Measurements from ENCODE around the gene ANTXR1. TPM values are rescaled to one million over a fixed set of nuclear protein-coding genes. Genes with fewer than 3 reads are reported as not detected.

ANTXR1 gene
- total and polyA plus RNA-seq, 2 donors (not counting 3 experiments of a cell fraction or from before 2014, with no cell fraction given): 4.2 to 17.3 TPM

GRCh38 chr2:69113627-69114026, 100.6 kb downstream of the ANTXR1 start:
- dilution Hi-C loops (cut with MboI; ENCODE audit: extremely low pct_ligation_motif_present, low sequenced_read_pairs) (no loop called here), intact Hi-C loops (cut with micrococcal nuclease) (no loop called here)
- H3K9me3 ChIP-seq (replicated peaks; ENCODE audit: control insufficient read depth, insufficient read depth, low read length): no peaks in the 10 kb centered on the region
- H3K79me2 ChIP-seq (ENCODE audit: control insufficient read depth, insufficient read depth, low read length): no peaks in the 10 kb centered on the region
- ChIA-PET CTCF (interaction anchor here (1.4 to 1.6 kb wide), 2 partner anchors 14 to 193 kb away, joined by 3 read pairs; no protein-coding TSS in a partner anchor), POLR2A (no interaction called here)
- no peaks in the 10 kb centered on the region for H3K27me3 ChIP-seq (ENCODE audit: control insufficient read depth in 2 of 2, insufficient read depth in 2 of 2, low read length in 2 of 2)
- FAIRE-seq: no peak
- no peak overlapping the region for H3K4me3 ChIP-seq (replicated peaks in 1 of 3; ENCODE audit: insufficient read depth in 1 of 3, low read depth in 1 of 3, low read length in 3 of 3)
- no TSS peak for BruUV-seq (replicated peaks)
- no peak overlapping the region for H2AFZ ChIP-seq (ENCODE audit: low read depth, low read length)
- no peaks in the 10 kb centered on the region for H3K4me1 ChIP-seq (ENCODE audit: control insufficient read depth, extremely low read depth, insufficient read depth, low read length)
- no peaks in the 10 kb centered on the region for H4K20me1 ChIP-seq (replicated peaks; ENCODE audit: control insufficient read depth, extremely low read depth, insufficient read depth, low read length)
- no peak for DNase-seq (ENCODE audit: low read depth, low spot score)
- H3K36me3 ChIP-seq (ENCODE audit: control insufficient read depth in 2 of 2, extremely low read depth in 1 of 2, insufficient read depth in 2 of 2, low read length in 2 of 2): no peaks in the 10 kb centered on the region
- no peaks in the 10 kb centered on the region for H3K9me1 ChIP-seq (replicated peaks; ENCODE audit: control insufficient read depth, extremely low read depth, insufficient read depth, low read length)
- H3K4me2 ChIP-seq (ENCODE audit: insufficient read depth, low read length): no peak overlapping the region
- no peak overlapping the region for H3K27ac ChIP-seq (ENCODE audit: insufficient read depth, low read depth, low read length)
- no peak overlapping the region for H3K9ac ChIP-seq (replicated peaks; ENCODE audit: extremely low read depth, insufficient read depth, low read length)
- TF ChIP-seq JUN (IDR thresholded peaks at IDR 0.05; ENCODE audit: borderline replicate concordance, insufficient read depth, insufficient read length, low read depth) (no peak), MAX (IDR thresholded peaks at IDR 0.05; ENCODE audit: insufficient read depth, insufficient read length) (no peak), MYC (IDR thresholded peaks at IDR 0.05; ENCODE audit: low read depth, low read length) (no peak), FOS (IDR thresholded peaks at IDR 0.05; ENCODE audit: borderline replicate concordance, insufficient read depth, low read length) (no peak), CTCF (IDR thresholded peaks at IDR 0.05; ENCODE audit: extremely low read depth in 1 of 2, insufficient read depth in 1 of 2, low read depth in 1 of 2, low read length in 2 of 2) (no peak), GATA2 (IDR thresholded peaks at IDR 0.05; ENCODE audit: insufficient read depth, insufficient read length, low read depth, low read length) (no peak), POLR2A (IDR thresholded peaks at IDR 0.05; ENCODE audit: low read depth, low read length) (no peak), EZH2 (IDR thresholded peaks at IDR 0.05; ENCODE audit: borderline replicate concordance, low read depth, low read length, severe bottlenecking) (no peak), POLR2AphosphoS5 (IDR thresholded peaks at IDR 0.05; ENCODE audit: insufficient read depth, low read depth, low read length) (no peak)
